Measurements from ENCODE around the gene DDIT4.

DNA sequence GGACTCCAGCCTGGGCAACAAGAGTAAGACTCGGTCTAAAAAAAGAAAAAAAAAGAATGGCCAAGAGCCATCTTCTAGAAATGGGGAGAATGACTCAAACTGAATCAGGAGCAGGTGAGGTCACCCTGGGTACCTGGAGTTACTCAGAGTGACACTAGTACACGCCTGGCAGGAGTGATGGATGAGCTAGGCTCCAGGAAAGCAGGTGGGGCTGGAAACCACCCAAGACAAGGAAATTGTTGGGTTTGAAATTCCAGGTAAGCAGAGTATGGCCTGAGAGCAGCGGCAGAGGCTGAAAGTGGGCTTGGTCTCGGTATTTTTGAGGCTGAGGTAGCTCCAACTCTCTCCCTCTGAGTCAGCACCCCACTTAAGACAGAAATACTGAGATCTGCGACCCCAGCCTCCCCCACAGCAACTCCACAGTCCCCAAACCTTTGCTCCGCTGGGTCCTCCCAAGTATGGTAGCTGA lies 18.5 kb downstream of the DDIT4 start:
- TF ChIP-seq, protein P1, sequence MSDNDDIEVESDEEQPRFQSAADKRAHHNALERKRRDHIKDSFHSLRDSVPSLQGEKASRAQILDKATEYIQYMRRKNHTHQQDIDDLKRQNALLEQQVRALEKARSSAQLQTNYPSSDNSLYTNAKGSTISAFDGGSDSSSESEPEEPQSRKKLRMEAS (IDR thresholded peaks at IDR 0.05) = no peak
- TF ChIP-seq EZH2 (IDR thresholded peaks at IDR 0.05; ENCODE audit: low read depth, low read length, severe bottlenecking) (no peak), GTF2F1 (IDR thresholded peaks at IDR 0.05; ENCODE audit: borderline replicate concordance, low read depth, low read length) (no peak), POLR2A (IDR thresholded peaks at IDR 0.05; ENCODE audit: control extremely low read depth in 1 of 2, low read depth in 2 of 2, low read length in 2 of 2) (no peak), EP300 (IDR thresholded peaks at IDR 0.05; ENCODE audit: borderline replicate concordance in 1 of 2, low read depth in 2 of 2, low read length in 2 of 2) (no peak), SIN3A (conservative IDR thresholded peaks at IDR 0.05 in 1 of 2, IDR thresholded peaks at IDR 0.05 in 1 of 2; ENCODE audit: low read depth in 1 of 2, low read length in 2 of 2) (no peak), CREB1 (IDR thresholded peaks at IDR 0.05) (no peak), POLR2AphosphoS5 (IDR thresholded peaks at IDR 0.05; ENCODE audit: low read depth, low read length) (no peak), CBX5 (IDR thresholded peaks at IDR 0.05; ENCODE audit: low read depth, low read length) (no peak)
- TF ChIP-seq, protein P2, sequence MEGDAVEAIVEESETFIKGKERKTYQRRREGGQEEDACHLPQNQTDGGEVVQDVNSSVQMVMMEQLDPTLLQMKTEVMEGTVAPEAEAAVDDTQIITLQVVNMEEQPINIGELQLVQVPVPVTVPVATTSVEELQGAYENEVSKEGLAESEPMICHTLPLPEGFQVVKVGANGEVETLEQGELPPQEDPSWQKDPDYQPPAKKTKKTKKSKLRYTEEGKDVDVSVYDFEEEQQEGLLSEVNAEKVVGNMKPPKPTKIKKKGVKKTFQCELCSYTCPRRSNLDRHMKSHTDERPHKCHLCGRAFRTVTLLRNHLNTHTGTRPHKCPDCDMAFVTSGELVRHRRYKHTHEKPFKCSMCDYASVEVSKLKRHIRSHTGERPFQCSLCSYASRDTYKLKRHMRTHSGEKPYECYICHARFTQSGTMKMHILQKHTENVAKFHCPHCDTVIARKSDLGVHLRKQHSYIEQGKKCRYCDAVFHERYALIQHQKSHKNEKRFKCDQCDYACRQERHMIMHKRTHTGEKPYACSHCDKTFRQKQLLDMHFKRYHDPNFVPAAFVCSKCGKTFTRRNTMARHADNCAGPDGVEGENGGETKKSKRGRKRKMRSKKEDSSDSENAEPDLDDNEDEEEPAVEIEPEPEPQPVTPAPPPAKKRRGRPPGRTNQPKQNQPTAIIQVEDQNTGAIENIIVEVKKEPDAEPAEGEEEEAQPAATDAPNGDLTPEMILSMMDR (IDR thresholded peaks at IDR 0.05; ENCODE audit: control extremely low read depth in 1 of 3, insufficient read depth in 1 of 3, low read depth in 1 of 3, low read length in 3 of 3) = no peak
- TF ChIP-seq, protein P3, sequence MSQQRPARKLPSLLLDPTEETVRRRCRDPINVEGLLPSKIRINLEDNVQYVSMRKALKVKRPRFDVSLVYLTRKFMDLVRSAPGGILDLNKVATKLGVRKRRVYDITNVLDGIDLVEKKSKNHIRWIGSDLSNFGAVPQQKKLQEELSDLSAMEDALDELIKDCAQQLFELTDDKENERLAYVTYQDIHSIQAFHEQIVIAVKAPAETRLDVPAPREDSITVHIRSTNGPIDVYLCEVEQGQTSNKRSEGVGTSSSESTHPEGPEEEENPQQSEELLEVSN (IDR thresholded peaks at IDR 0.05) = no peak

Data from H1 (cell line).